Peyer's patch (tissue), 4 donors: ENCODE measurements around the gene RALGDS. TPM values are rescaled to one million over a fixed set of nuclear protein-coding genes. Genes with fewer than 3 reads are reported as not detected.
A peak's percentile ranks its signal among the peaks of the same experiment; 100 is the strongest.

Source experiments
- DNase-seq, 3 donors: peaks; one replicate each; pipeline ENCODE4 v3.0.0-alpha.2; 2017 to 2019
- H3K27ac ChIP-seq, 4 donors: fragments of 200-600 bp; sonication (generic); one replicate each; pipeline ENCODE4 v1.5.1; 2016 to 2019
- H3K27me3 ChIP-seq, 2 donors: fragments of 200-600 bp; sonication (generic); one replicate each; pipeline ENCODE4 v1.5.1; 2019
- H3K36me3 ChIP-seq, 3 donors: fragments of 200-600 bp; sonication (generic); one replicate each; pipeline ENCODE4 v1.5.1; 2016 to 2019
- H3K4me1 ChIP-seq, 4 donors: fragments of 200-600 bp; sonication (generic); one replicate each; pipeline ENCODE4 v1.5.1; 2016 to 2019
- H3K4me3 ChIP-seq, 4 donors: fragments of 200-600 bp; sonication (generic); 1 replicate in 3 of 4; 2 replicates in 1 of 4; pipeline ENCODE4 v1.5.1; 2016 to 2019; ENCODE audit warnings: mild to moderate bottlenecking in 1 of 4
- H3K9me3 ChIP-seq, 4 donors: fragments of 200-600 bp; sonication (generic); one replicate each; pipeline ENCODE4 v1.5.1; 2016 to 2019; ENCODE audit warnings: mild to moderate bottlenecking in 1 of 4
- CTCF ChIP-seq, 6 experiments: fragments of 450-650 bp in 4 of 6; fragments of 200-600 bp in 2 of 6; sonication (generic) in 1 of 6; IDR thresholded peaks; one replicate each; pipeline ENCODE4 v1.5.1; 2017 to 2019; ENCODE audit warnings: antibody characterized with exemption in 6 of 6, mild to moderate bottlenecking in 3 of 6, moderate library complexity in 1 of 6
- POLR2A ChIP-seq, 2 donors: fragments of 450-650 bp; IDR thresholded peaks; one replicate each; pipeline ENCODE4 v1.5.1; 2017; ENCODE audit warnings: antibody characterized with exemption in 2 of 2, mild to moderate bottlenecking in 2 of 2, moderate library complexity in 2 of 2
- total RNA-seq, 4 donors: library from RNA; depleted of rRNA; stranded (reverse); fragments of >200 nt; gene quantifications; one replicate each; pipeline ENCODE4 v1.1.0, GENCODE V29; 2016

Gene RALGDS
- total RNA-seq, 4 donors from 2014 or later: 53.1 to 237 (median 139) TPM

- H3K4me1 ChIP-seq: peaks cover 8 to 69% (median 20%) of the 10 kb centered on the region in 4 donors
- no peaks in the 10 kb centered on the region for H3K9me3 ChIP-seq
- no peaks in the 10 kb centered on the region for H3K27me3 ChIP-seq
- H3K27ac ChIP-seq: peak overlapping the region; percentile 72 to 91 (median 80)
- peak overlapping the region; percentile 19 to 44 (median 34) for H3K4me3 ChIP-seq
- no peak for TF ChIP-seq POLR2A (IDR thresholded peaks at IDR 0.05)
- no peak for TF ChIP-seq CTCF (IDR thresholded peaks at IDR 0.05)
- H3K36me3 ChIP-seq: no peaks in the 10 kb centered on the region
- DNase-seq: peak in 2 of 3 donors; percentile 72 to 78
These were observed 5.1 kb upstream of the RALGDS start for GRCh38 chr9:133125941-133126696.

DNA sequence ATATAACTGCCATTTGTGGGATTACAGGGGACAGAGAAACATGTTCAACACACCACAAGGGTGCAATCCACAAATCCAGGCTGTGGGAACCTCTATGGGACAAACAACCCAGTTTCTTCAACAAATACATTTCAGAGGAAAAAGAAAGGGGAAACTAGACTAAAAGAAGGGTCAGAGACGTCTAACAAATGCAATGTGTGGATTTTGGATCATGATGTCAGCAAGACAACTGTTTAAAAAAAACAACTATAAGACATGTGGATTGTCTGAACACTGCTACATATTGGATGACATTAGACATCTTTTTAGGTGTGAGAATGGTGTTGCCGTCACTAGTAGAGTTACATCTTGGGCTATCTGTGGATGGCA lies 3.9 kb upstream of the RALGDS start:
- peak overlapping the region in 3 of 4 donors; percentile 48 to 91 (median 75) for H3K27ac ChIP-seq
- no peaks in the 10 kb centered on the region for H3K27me3 ChIP-seq
- no peaks in the 10 kb centered on the region for H3K36me3 ChIP-seq
- H3K4me1 ChIP-seq: peaks cover 15 to 67% (median 24%) of the 10 kb centered on the region in 4 donors
- no peak for DNase-seq
- no peaks in the 10 kb centered on the region for H3K9me3 ChIP-seq
- H3K4me3 ChIP-seq: no peak overlapping the region
- TF ChIP-seq CTCF (IDR thresholded peaks at IDR 0.05) (no peak), POLR2A (IDR thresholded peaks at IDR 0.05) (no peak)

GRCh38 chr9:133124123-133124906 lies 3.3 kb upstream of the RALGDS start:
- Histone ChIP-seq H3K36me3 (no peaks in the 10 kb centered on the region), H3K4me3 (no peak overlapping the region), H3K27ac (peak overlapping the region in 2 of 4 donors; percentile 48 to 52), H3K4me1 (peaks cover 16 to 73% (median 29%) of the 10 kb centered on the region in 4 donors), H3K9me3 (no peaks in the 10 kb centered on the region), H3K27me3 (no peaks in the 10 kb centered on the region)
- no peak for DNase-seq
- TF ChIP-seq POLR2A (IDR thresholded peaks at IDR 0.05) (no peak), CTCF (IDR thresholded peaks at IDR 0.05) (no peak)

DNA sequence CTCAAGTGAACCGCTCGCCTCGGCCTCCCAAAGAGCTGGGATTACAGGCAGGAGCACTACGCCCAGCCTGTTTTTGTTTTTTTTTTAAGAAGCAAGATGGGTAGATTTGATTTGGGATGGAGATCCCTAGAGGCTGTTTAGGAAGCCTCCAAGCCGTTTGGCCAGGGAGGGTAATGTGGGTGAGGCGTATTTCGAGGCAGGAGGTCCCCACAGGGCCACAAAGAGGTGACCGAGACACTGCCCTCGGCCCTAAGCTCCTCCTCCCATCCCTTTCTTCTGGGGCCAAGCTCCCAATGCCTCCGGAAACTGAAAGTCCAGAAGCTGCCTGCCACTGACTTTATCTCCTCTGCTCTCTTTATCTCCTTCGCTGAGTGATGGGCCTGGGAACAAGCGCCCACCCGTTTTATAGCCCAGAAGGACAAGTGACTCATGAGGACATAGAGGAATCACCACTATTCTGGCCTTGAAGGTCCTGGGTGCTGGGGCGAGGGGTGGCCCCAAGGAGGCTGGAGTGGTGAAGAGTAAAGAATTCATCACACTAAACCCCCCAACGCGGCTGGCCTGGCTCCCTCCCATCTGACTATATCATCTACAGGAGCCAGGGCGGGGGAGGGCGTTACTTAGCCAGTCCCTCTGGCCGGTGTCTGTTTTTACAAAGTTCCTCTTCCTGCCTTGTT lies 2.0 kb upstream of the RALGDS start:
- no peaks in the 10 kb centered on the region for H3K36me3 ChIP-seq
- H3K4me1 ChIP-seq: peaks cover 16 to 73% (median 33%) of the 10 kb centered on the region in 4 donors
- no peaks in the 10 kb centered on the region for H3K27me3 ChIP-seq
- DNase-seq: peak in 2 of 3 donors; percentile 72 to 73
- TF ChIP-seq POLR2A (IDR thresholded peaks at IDR 0.05) (peak in 1 of 2 donors; percentile 66), CTCF (IDR thresholded peaks at IDR 0.05) (no peak)
- H3K4me3 ChIP-seq: no peak overlapping the region
- peak overlapping the region; percentile 87 to 92 (median 90) for H3K27ac ChIP-seq
- H3K9me3 ChIP-seq: no peaks in the 10 kb centered on the region

GRCh38 chr9:133122605-133122934 lies 1.5 kb upstream of the RALGDS start:
- H3K27ac ChIP-seq: peak overlapping the region; percentile 87 to 92 (median 90)
- TF ChIP-seq POLR2A (IDR thresholded peaks at IDR 0.05) (no peak), CTCF (IDR thresholded peaks at IDR 0.05) (no peak)
- H3K36me3 ChIP-seq: no peaks in the 10 kb centered on the region
- DNase-seq: no peak
- H3K9me3 ChIP-seq: no peaks in the 10 kb centered on the region
- no peaks in the 10 kb centered on the region for H3K27me3 ChIP-seq
- peaks cover 16 to 73% (median 34%) of the 10 kb centered on the region in 4 donors for H3K4me1 ChIP-seq
- H3K4me3 ChIP-seq: no peak overlapping the region
